Measurements from ENCODE around the gene E2F3.
"Not testable (repeated sequence)": the region's sequence is repeated elsewhere in the genome, so short reads cannot be mapped to it uniquely, and the experiment has no call there.

E2F3 gene

DNA sequence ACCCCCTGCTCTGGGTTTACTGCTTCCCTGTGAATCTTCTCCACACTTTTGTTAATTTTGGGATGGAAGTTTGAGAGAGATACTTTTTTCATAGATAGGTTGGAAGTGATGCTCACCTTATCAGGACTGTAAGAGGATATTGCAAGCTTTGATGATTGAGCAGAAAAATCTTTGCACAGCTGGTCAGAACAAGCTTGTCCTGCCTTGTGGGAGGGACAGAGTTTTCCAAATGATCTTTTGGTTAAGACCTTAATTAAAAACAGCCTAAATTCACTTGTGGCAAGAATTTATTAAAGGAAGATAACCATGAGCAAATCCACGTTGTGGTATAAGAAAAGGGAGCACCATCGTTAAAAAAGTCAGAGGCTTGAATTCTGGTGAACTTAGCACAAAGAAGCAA is 32.2 kb downstream of the E2F3 start:
- DNase-seq (ENCODE audit: low read depth in 2 of 2) = no peak

DNA sequence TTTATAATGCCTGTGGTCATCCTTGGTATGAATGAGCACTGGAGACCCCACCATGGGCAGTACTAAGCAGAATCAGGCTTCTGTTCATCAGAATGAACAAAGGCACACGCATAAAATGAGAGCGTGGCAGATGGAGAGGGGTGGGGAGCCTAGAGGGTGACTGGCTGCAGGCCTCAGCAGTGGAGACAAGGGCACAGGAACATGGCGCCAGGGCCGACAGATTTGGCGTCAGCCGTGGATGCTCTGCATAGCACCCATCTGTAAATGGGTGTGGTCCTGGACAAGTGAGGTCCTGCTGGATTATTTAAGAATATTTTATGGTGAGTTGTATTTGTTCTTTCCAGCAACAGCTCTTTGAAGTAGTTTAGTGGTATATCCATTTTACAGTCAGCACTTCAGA is 33.1 kb downstream of the E2F3 start:
- DNase-seq (ENCODE audit: low read depth in 2 of 2) = no peak

DNA sequence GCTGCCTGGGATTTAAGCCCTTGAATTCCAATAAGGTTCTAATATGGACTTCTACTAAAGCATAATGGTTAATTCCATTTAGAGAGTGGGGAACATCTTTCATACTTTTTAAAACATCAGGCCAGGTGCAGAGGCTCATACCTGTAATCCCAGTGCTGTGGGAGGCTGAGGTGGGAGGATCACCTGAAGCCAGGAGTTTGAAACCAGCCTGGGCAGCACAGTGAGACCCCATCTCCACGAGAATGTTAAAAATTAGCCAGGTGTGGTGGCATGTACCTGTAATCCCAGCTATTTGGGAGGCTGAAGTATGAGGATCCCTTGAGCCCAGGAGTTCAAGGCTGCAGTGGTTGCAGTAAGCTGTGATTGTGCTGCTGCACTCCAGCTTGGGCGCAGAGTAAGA is 35.0 kb downstream of the E2F3 start:
- no peak for DNase-seq (ENCODE audit: low read depth in 2 of 2)

DNA sequence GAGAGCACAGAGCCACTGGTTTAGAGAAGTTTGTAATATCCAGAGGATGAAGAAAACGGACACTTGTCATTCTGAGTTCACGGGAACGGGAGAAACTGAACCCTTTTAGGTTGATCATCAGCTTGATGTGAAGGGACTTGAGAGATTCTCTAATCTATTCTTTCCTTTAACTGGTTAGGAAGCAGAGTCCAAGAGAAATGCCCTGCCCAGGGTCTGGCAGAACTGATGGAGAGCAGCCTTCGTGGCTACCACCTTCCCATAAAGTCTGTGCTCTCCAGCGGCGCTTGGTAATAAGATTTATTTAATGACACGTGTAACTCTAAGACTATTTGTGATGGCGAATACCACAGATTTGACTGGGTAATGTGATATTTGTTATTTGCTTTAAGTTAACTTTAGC is 36.0 kb downstream of the E2F3 start:
- no peak for DNase-seq (ENCODE audit: low read depth in 2 of 2)

DNA sequence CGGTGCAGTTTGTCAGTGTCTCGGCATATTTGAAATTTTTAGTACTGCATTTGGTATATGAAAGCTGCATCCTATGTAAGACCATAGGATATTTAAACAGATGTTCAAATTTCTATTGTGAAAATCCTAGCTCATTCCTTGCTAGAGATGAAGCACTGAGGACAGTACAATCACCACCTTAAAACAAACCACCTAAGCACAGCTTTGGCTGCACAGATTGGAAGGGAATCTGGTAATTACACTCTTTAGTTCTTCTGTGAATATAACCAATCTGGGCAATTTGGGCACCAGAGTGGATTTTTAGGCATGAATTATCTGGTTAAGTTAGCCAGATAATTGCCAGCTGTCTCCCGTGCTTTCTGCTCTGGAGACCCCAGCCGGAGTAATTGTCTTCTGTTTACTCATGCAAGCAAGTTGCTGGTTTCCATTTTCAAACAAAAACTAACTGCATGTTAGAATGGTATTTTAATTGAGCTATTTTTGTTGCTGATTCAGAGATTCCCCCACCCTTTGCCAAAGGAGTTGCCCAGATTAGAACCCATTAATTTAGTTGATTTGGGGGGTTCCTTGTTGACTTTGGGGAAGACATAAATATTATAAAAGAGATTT is 36.9 kb downstream of the E2F3 start:
- no peak for DNase-seq (ENCODE audit: low read depth in 2 of 2)

DNA sequence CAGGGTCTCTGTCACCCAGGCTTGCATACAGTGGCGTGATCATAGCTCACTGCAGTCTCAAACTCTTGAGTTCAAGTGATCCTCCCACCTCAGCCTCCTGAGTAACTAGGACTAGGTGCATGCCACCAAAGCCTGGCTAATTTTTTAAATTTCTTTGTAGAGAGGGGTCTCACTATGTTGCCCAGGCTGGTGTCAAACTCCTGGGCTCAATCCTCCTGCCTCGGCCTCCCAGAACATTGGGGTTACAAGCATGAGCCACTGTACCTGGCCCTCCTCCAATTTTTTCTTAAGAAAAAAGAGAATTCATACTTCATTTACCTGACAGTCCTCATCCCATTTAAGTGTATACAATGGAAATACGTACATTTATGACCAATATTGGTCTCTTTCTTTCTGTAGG is 37.9 kb downstream of the E2F3 start:
- no peak for DNase-seq (ENCODE audit: low read depth in 2 of 2)

DNA sequence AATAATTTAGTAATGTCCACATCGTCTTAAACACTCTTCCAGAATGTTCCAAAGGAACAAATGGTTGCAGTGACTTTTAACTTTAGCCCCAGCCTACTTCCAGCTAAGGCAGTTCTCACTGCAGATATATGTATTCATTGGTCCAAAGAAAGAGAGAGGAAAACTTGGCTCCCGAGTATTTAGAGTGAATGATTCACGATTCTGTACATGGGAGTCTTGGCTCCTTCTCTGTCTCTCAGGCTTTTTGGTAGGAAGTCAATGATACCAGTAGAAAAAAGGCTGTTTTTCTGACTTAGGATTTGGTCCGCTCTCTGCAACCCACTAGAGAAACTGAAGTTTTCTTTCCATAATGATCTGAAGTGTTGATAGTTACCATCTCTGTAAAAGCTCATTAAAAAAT is 38.6 kb downstream of the E2F3 start:
- no peak for DNase-seq (ENCODE audit: low read depth in 2 of 2)

DNA sequence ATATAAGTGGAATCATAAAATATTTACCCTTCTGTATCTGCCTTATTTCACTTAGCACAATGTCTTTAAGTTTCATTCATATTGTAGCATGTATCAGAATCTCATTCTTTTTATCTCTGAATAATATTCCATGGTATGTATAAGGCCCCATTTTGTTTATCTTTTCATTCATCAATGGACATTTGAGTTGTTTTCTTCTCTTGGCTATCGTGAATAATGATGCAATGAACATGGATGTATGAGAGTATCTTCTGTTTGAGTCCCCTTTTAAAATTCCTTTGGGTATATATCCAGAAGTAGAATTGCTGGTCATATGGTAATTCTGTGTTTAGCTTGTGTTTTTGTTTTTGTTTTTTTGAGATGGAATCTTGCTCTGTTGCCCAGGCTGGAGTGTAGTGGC is 39.6 kb downstream of the E2F3 start:
- no peak for DNase-seq (ENCODE audit: low read depth in 2 of 2)

DNA sequence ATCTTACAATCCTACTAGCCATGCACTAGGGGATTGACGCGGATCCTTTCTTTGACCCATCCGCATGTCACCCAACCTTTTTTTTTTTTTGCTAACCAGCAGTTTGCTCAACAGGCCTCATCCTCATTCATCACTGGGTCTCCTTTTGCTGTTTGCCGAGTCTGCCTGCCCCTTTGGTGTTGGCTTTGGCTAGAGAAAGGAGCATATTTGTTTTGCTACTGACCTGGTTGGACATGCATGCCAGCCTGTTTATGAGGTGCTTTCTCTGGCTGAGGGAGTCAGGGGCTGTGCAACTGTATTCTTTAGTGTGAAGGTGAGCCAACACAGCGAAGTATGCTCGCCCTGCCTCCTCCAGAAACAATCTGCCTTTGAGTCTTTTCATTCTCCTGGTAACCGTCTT is 40.2 kb downstream of the E2F3 start:
- no peak for DNase-seq (ENCODE audit: low read depth in 2 of 2)

DNA sequence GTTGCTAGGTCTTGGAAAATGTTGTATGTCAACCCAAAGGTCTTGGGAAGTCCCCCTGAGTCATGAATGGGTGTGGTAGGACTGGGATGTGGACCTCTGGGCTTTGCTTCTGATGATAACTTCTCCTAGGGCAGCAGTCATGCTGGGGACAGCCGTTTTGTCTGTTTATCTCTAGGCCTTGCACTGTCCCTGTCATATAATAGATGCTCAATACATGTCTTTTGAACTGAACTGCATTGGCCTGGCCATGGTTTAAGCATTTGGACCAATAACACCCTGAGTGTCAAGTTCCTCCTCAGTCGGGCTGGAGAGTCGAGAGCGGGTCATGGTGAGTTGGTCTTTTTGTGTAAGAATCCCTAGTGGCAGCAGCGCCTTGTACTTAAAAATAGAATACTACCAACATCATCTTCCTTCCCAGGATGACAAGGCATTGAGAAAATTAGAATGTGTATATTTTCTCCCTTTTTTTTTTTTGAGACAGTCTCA is 43.1 kb downstream of the E2F3 start:
- no peak for DNase-seq (ENCODE audit: low read depth in 2 of 2)

DNA sequence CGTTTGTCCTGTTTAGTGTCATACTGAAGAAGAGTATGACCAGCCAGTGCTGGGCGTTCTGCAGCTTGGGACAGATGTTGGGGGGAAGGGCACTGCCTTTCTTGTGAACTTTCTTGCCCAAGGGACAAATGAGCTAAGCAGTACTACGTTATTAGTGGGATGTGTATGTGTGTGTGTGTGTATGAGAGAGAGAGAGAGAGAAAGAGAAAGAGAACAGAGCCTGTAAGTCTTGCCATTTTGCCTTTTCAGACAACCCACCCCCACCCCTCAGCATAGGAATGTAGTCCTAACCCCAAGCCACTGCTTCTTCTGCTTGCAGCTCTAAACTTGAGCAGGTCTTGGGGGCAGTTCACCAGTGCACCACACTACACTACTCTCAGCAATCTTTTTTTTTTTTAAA is 45.5 kb downstream of the E2F3 start:
- DNase-seq (ENCODE audit: low read depth in 2 of 2) = no peak

DNA sequence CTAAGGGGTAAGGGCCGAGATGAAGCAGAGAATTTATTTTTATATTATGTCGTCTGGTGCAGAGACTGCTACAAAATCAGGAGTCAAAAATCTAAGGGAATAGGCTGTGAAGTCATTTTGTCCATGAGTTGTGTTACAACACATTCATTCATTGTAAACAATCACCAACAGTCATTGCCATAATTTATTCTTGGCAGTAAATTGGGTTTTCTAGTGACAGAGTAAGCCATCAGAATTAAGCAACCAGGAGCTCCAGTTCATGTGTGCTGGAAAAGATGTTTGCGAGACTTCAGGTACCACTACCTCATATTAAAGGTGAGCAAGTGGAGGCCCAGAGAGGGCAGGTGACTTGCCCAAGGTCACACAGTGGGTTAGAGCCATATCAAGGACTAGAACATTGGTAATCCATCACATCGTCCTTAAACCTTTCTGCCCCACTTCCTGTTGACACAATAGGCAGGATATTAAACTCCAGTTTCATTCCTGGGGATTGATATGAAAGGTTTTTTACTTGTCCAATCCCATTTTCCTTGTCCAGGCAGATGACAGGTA is 46.0 kb downstream of the E2F3 start:
- no peak for DNase-seq (ENCODE audit: low read depth in 2 of 2)

DNA sequence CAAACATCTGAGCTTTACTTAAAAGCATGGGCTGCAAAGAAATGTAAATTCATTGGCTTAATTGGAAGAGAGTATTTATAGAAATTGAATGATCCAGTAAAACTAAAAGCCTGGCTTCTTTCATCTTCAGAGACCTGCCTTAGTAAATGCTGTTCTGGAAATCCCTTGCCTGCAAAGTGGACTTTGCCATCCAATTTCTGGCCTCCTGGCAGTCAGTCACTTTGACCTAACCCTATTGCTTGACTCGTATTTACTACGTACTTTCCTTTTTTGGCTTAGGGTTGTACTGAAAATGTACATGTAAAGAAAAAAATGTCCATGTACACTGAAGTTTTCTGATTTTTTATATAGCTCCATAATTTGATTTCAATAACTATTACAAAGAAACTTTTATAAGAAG is 47.1 kb downstream of the E2F3 start:
- no peak for DNase-seq (ENCODE audit: low read depth in 2 of 2)

DNA sequence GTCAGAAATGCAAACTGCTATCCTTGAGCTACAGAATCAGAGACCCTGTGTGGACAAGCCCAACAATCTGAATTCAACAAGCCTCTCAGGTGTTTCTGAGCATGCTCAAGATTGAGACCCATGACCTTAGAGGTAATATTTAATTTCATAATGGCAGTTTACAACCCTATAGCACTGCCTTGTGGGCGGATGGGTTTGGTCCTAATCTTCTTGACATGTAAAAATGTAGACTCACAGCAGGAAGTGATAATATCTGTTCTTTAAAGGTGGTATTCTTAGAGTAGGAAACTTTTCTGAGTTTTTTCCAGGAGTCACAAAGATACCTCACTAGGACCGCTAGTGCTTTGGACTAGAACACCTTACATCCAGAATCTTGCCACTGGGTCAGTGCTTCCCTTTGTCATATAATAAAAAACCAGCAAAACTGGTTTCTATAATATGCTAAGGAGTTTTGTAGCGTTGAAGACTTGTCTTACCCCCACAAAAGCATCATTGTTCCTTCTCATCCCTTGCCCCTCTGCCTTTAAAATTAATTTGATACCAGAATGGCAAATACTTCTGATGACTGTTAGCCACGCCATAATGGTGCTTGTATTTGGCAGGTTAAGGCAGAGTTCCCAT is 52.6 kb downstream of the E2F3 start:
- DNase-seq (ENCODE audit: low read depth in 2 of 2) = no peak

DNA sequence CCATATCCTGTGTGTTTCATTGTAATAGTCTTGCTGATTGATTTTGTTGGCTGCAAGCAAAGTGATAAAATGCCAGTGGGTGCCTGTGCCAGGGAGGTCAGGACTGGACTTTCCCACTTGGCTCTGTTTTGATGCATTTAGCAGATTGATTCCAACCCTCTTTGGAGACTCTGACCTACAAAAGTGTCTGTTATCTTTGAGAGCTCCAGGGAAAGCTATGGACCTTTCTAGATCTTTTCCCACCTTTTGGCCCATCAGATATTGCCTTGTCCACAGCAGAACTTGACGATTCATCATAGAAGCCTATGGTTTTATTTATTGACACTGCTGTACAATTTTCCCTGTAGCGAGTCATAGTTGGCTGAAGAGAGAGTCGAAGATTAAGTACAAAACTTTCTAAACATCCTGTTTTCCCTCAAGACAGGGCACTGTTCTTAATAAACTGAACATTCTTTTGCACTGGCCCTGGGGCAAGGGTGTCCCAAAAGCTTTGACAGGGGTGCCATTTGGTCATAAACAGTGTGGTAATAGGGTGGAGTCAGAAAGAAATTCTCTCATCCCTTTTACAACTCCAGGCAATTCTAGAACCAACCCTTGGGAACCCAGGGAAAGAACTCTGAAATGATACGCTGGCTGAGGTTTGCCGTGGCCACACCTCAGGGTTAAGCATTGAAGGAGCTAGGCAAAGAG is 53.7 kb downstream of the E2F3 start:
- no peak for DNase-seq (ENCODE audit: low read depth in 2 of 2)

DNA sequence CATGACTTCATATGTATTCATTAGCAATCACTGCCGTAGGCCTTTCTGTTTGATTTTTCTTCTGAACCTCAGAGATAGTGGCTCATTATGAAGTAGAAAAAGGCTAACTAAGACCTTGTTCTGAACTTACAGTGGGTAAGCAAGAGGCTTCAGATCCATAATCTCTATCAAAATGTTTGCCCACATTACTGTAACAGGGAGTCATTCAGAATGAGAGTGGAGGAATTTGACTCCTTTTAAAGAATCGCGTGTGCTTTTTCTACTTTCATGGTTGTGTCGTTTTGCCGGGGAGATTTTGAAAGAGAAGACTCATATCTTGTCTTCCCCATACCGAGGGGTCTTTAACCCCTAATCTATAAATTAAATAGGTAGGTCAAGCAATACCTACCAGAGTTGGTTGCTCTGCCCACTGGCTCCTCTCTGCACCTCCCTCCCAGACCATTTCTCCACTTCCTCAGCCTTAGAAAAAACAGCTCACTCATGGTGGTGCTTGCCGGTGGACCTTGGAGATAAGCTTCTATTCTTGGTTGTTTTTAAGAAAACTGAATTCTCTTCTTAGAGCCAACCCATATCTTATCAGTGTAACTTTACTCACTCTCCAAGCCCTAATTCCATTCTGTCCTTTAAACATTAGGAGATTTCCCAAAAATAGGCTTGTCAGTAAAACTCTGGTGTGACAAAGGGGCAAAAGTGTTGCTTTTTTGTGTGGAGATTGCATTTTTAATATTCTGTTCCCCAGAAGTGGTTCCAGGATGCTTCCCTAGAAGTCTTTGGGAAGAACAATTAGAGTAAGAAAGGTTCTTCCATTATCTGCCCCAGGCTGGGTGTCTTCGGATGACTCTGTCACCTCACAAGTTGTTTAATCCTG is 56.6 kb downstream of the E2F3 start:
- DNase-seq (ENCODE audit: low read depth in 2 of 2) = no peak

DNA sequence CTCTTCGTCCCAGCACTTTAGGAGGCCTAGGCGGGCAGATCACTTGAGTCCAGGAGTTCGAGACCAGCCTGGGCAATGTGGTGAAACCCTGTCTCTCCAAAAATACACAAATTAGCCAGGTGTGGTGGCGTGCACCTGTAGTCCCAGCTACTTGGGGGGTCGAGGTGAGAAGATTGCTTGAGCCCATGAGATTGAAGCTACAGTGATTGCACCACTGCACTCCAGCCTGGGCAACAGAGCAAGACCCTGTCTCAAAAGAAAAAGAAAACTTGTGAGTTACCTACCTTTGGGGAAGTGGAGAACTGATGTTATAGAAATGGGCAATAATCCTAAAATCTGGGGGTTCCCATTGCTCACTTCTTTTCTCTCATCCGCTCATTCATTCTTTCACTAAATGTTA is 58.0 kb downstream of the E2F3 start:
- no peak for DNase-seq (ENCODE audit: low read depth in 2 of 2)

DNA sequence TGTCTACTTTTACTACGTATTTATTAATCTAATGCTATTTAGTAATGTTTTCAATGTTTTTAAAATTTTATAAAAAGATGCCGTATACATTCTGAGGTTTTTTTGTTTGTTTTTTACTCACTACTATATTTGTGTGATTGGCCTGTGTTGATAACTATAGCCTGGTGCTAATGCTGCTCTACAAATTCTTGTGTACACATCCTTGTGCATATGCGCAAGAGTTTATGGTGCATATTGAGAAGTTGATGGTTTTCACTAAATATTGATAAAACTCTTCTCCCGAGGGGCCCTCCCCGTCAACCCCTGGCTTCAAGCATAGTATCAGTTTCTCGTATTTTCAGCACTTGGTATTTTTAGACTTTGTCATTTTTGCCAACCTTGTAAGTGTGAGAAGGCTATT is 59.9 kb downstream of the E2F3 start:
- DNase-seq (ENCODE audit: low read depth in 2 of 2) = no peak

DNA sequence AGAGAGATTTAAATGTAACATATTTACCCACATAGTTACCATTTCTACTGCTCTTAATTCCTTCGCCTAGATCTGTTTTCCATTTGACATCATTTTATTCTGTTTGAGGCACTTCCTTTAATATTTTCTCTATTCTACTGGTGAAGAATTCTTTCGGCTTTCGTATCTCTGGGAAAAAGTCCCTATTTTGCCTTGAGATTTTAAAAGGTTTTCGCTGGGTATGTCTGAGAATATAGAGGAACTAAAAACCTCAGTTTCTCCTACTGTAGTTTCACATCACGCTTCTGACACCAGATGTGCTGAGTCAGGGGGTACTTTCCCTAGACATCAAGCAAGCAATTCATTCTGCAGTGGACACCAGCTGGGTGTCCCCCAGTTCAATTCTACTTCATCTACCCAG is 61.7 kb downstream of the E2F3 start:
- DNase-seq (ENCODE audit: low read depth in 2 of 2) = no peak

DNA sequence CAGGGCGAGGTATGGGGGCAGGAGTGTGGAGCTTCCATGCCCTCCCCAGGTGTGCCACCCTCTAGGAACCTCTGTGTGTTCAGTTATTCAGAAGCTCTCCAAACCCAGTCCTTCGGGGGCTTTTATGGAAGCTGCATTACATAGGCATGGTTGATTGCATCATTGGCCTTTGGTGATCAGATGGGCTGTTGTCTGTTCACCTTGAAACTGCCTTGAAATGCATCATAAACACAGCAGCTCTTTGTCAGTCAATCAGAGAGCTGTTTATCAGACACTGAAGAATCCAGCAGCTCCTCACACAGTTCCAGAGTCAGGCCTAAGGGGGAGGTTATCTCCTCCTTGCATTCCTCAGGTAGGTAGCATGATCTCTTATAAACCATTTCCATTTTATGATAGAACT is 62.4 kb downstream of the E2F3 start:
- no peak for DNase-seq (ENCODE audit: low read depth in 2 of 2)

DNA sequence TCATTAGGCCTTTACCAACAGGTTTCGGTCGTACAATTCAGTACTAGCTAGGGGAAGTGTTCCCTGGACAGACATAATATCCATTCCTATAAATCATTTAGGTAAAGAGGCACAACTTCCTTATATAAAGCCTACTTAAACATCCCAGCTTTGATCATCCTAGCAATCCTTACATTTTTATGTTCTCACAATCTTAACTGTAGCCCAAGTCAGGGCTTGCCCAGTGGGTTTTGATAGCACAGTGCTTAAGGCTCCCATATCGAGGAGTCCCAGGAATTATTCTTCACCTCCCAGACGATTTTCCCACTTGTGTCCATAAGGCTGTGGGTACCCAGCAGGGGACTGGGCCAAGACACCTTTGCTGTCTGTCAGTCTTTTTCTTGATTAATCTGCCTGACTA is 63.2 kb downstream of the E2F3 start:
- no peak for DNase-seq (ENCODE audit: low read depth in 2 of 2)

DNA sequence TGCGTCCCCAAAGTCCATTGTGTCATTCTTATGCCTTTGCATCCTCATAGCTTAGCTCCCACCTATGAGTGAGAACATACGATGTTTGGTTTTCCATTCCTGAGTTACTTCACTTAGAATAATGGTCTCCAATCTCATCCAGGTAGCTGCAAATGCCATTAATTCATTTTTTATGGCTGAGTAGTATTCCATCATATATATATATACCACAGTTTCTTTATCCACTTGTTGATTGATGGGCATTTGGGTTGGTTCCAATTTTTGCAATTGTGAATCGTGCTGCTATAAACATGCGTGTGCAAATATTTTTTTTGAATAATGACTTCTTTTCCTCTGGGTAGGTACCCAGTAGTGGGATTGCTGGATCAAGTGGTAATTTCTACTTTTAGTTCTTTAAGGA is 63.9 kb downstream of the E2F3 start:
- not testable (repeated sequence) for DNase-seq (ENCODE audit: low read depth in 2 of 2)

All from stimulated activated CD8-positive, alpha-beta memory T cell treated with anti-CD3 and anti-CD28 coated beads, Interleukin-2, amount 100 ng/mL, for 48 hours (primary cell).